ENCODE results near the gene TMEM259.
"Not testable (repeated sequence)": the region's sequence is repeated elsewhere in the genome, so short reads cannot be mapped to it uniquely, and the experiment has no call there.

Gene TMEM259

GRCh38 chr19:1025960-1026782, 5.2 kb upstream of the TMEM259 start, which contains the start of gene CNN2:
Gene CNN2 (plus strand): TSS chr19:1026608. CDS start chr19:1026662, 54 bp downstream.
- peak within 1 kb of the TSS; percentile 73 for H3K9ac ChIP-seq (ENCODE audit: low read length)
- no peaks in the 10 kb centered on the region for H3K27me3 ChIP-seq (ENCODE audit: control insufficient read depth, insufficient read depth, low read length)
- peaks cover 3% of the 10 kb centered on the region for H3K4me1 ChIP-seq (ENCODE audit: control insufficient read depth, insufficient read depth, low read length)
- no peaks in the 10 kb centered on the region for H3K36me3 ChIP-seq (ENCODE audit: control insufficient read depth, insufficient read depth, low read length)
- H3K4me3 ChIP-seq (ENCODE audit: low read length) = peak within 1 kb of the TSS; percentile 90
- peak within 1 kb of the TSS; percentile 99 for H3K27ac ChIP-seq (ENCODE audit: low read depth, low read length)

DNA sequence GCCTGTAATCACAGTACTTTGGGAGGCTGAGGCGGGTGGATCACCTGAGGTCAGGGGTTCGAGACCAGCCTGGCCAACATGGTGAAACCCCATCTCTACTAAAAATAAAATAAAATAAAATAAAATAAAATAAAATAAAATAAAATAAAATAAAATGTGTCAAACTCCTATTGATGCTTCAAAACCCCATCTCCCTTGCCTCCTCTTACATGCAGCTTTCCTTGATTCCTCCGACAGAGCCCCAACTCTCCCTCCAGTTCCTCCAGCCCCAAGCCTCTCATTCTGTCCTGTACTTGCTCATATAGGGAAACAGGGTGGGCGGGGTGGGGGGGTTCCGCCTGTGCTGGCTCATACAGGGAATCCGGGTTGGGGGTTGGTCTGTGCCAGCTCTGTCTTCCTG, 4.2 kb upstream of the TMEM259 start:
- not testable (repeated sequence) for H3K36me3 ChIP-seq (ENCODE audit: control insufficient read depth, insufficient read depth, low read length); H3K9ac ChIP-seq (ENCODE audit: low read length); H3K4me1 ChIP-seq (ENCODE audit: control insufficient read depth, insufficient read depth, low read length); H3K4me3 ChIP-seq (ENCODE audit: low read length); H3K27ac ChIP-seq (ENCODE audit: low read depth, low read length); H3K27me3 ChIP-seq (ENCODE audit: control insufficient read depth, insufficient read depth, low read length)

DNA sequence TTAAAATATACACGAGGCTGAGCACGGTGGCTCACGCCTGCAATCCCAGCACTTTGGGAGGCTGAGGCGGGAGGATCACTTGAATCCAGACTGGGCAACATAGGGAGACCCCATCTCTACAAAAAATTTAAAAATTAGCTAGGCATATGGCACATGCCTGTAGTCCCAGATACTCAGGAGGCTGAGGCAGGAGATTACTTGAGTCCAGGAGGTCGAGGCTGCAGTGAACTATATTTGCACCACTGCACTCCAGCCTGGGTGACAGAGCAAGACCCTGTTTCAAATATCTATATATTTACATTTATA, 2.9 kb upstream of the TMEM259 start:
- H3K4me1 ChIP-seq (ENCODE audit: control insufficient read depth, insufficient read depth, low read length); H3K4me3 ChIP-seq (ENCODE audit: low read length); H3K27me3 ChIP-seq (ENCODE audit: control insufficient read depth, insufficient read depth, low read length); H3K27ac ChIP-seq (ENCODE audit: low read depth, low read length); H3K9ac ChIP-seq (ENCODE audit: low read length); H3K36me3 ChIP-seq (ENCODE audit: control insufficient read depth, insufficient read depth, low read length): not testable (repeated sequence)

- Histone ChIP-seq H3K27ac (ENCODE audit: low read depth, low read length) (peak overlapping the region; percentile 64), H3K4me1 (ENCODE audit: control insufficient read depth, insufficient read depth, low read length) (peaks cover 29% of the 10 kb centered on the region), H3K4me3 (ENCODE audit: low read length) (peak overlapping the region; percentile 77), H3K27me3 (ENCODE audit: control insufficient read depth, insufficient read depth, low read length) (no peaks in the 10 kb centered on the region), H3K36me3 (ENCODE audit: control insufficient read depth, insufficient read depth, low read length) (no peaks in the 10 kb centered on the region), H3K9ac (ENCODE audit: low read length) (peak overlapping the region; percentile 14)
These were observed 699 bp downstream of the TMEM259 start for GRCh38 chr19:1019980-1020867.

DNA sequence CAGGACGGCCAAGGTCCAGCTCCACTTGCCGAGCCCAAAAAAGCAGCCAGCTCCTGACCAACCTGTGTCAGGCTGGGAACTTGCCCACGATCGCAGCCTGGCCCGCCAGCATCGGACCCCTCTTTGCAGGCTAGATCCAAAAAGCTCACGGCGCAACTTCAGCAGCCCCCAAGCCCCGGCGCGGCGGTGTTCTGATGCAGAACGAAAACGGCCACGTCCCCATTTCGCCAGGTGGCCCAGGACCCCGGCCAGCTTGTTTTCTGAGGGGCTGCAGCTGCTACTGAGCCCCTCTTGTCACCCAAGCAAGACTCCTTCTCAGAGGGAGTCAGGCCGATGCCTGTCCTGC, 1.3 kb downstream of the TMEM259 start:
- H3K36me3 ChIP-seq (ENCODE audit: control insufficient read depth, insufficient read depth, low read length) = no peaks in the 10 kb centered on the region
- no peak overlapping the region for H3K27ac ChIP-seq (ENCODE audit: low read depth, low read length)
- H3K4me1 ChIP-seq (ENCODE audit: control insufficient read depth, insufficient read depth, low read length) = peaks cover 29% of the 10 kb centered on the region
- peak overlapping the region; percentile 77 for H3K4me3 ChIP-seq (ENCODE audit: low read length)
- no peaks in the 10 kb centered on the region for H3K27me3 ChIP-seq (ENCODE audit: control insufficient read depth, insufficient read depth, low read length)
- H3K9ac ChIP-seq (ENCODE audit: low read length) = peak overlapping the region; percentile 14

DNA sequence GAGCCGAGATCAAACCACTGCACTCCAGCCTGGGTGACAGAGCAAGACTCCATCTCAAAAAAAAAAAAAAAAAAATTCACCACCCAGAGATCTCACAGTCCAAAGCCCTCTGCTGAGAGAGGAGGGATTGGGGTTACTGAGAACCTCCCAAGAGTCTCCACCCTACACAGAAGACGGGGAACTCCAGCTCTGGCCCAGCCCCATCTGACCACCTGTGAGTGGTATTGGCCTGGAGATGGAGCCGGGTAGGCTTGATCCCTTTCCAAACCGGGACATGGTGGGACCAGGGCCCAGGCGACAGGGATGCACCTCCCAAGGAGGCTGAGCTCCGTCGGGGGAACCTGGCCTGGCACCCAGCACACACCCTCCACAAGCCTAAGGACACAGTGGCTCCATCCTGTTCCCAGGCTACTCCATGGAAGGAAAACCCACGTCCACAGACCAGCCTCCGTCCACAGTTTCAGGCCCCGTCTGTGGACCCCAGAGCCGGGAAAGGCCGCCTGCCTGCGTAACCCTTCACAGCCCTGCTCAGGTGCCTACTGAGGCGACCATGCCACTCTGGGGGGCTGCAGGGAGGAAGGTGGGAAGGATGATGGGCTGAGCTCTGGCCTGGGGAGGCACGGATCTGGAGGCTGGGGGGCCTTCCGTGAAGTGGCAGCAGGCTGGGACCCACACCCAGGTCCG, 1.8 kb downstream of the TMEM259 start:
- Histone ChIP-seq H3K4me3 (ENCODE audit: low read length) (peak overlapping the region; percentile 77), H3K27ac (ENCODE audit: low read depth, low read length) (no peak overlapping the region), H3K9ac (ENCODE audit: low read length) (no peak overlapping the region)

DNA sequence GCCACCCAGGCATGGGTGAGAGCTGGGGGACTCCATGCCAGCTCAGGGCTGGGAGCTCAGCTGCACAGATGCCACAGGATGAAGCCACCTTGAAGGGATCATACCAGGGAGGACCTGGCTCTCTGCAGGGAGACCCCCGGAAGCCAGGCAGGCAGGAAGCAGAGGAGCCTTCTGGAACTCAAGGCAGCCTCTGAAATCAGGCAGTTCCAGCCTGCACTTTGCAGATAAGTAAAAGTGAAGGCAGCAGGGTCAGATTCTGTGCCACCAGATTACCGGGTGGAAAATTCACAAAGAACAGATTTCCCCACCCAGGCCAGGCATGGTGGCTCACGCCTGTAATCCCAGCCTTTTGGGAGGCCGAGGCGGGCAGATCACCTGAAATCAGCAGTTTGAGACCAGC, 2.5 kb downstream of the TMEM259 start:
- Histone ChIP-seq H3K36me3 (ENCODE audit: control insufficient read depth, insufficient read depth, low read length) (peaks cover 3% of the 10 kb centered on the region), H3K27ac (ENCODE audit: low read depth, low read length) (no peak overlapping the region), H3K4me3 (ENCODE audit: low read length) (no peak overlapping the region), H3K9ac (ENCODE audit: low read length) (no peak overlapping the region), H3K4me1 (ENCODE audit: control insufficient read depth, insufficient read depth, low read length) (peaks cover 29% of the 10 kb centered on the region), H3K27me3 (ENCODE audit: control insufficient read depth, insufficient read depth, low read length) (no peaks in the 10 kb centered on the region)

More for the DNA sequence above, 1.8 kb downstream of the TMEM259 start:
- Histone ChIP-seq H3K4me1 (ENCODE audit: control insufficient read depth, insufficient read depth, low read length) (peaks cover 29% of the 10 kb centered on the region), H3K27me3 (ENCODE audit: control insufficient read depth, insufficient read depth, low read length) (no peaks in the 10 kb centered on the region), H3K36me3 (ENCODE audit: control insufficient read depth, insufficient read depth, low read length) (no peaks in the 10 kb centered on the region)

DNA sequence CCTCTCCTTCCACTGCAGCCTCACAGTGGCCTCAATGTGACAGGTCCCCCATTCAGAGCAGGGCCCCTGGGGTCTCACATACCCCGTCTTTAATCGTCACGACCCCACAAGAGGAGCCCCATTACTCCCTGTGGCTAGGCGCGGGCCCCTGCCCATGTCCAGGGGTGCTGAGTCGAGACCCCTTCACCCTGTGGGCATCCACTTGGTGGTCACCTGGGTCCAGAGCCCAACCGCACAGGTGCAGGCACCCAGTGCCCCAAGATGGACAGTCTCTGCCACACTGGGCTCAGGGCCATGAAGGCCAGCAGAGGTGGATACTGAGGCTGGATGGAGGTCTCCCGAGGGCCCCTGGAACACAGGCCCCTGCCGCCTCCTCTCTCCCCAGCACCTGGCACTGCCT, 3.0 kb downstream of the TMEM259 start:
- Histone ChIP-seq H3K4me1 (ENCODE audit: control insufficient read depth, insufficient read depth, low read length) (peaks cover 29% of the 10 kb centered on the region), H3K4me3 (ENCODE audit: low read length) (peak overlapping the region; percentile 44), H3K36me3 (ENCODE audit: control insufficient read depth, insufficient read depth, low read length) (peaks cover 3% of the 10 kb centered on the region), H3K9ac (ENCODE audit: low read length) (no peak overlapping the region), H3K27me3 (ENCODE audit: control insufficient read depth, insufficient read depth, low read length) (no peaks in the 10 kb centered on the region), H3K27ac (ENCODE audit: low read depth, low read length) (no peak overlapping the region)

- Histone ChIP-seq H3K9ac (ENCODE audit: low read length) (no peak overlapping the region), H3K27me3 (ENCODE audit: control insufficient read depth, insufficient read depth, low read length) (no peaks in the 10 kb centered on the region), H3K4me1 (ENCODE audit: control insufficient read depth, insufficient read depth, low read length) (peaks cover 29% of the 10 kb centered on the region), H3K36me3 (ENCODE audit: control insufficient read depth, insufficient read depth, low read length) (peaks cover 3% of the 10 kb centered on the region), H3K4me3 (ENCODE audit: low read length) (peak overlapping the region; percentile 44), H3K27ac (ENCODE audit: low read depth, low read length) (peak overlapping the region; percentile 6)
These were observed 3.6 kb downstream of the TMEM259 start for GRCh38 chr19:1017115-1017905.

- peaks cover 29% of the 10 kb centered on the region for H3K4me1 ChIP-seq (ENCODE audit: control insufficient read depth, insufficient read depth, low read length)
- no peaks in the 10 kb centered on the region for H3K27me3 ChIP-seq (ENCODE audit: control insufficient read depth, insufficient read depth, low read length)
- no peak overlapping the region for H3K9ac ChIP-seq (ENCODE audit: low read length)
- H3K36me3 ChIP-seq (ENCODE audit: control insufficient read depth, insufficient read depth, low read length) = peaks cover 3% of the 10 kb centered on the region
- H3K27ac ChIP-seq (ENCODE audit: low read depth, low read length) = peak overlapping the region; percentile 6
- H3K4me3 ChIP-seq (ENCODE audit: low read length) = peak overlapping the region; percentile 44
These were observed 4.2 kb downstream of the TMEM259 start for GRCh38 chr19:1016647-1017114.

DNA sequence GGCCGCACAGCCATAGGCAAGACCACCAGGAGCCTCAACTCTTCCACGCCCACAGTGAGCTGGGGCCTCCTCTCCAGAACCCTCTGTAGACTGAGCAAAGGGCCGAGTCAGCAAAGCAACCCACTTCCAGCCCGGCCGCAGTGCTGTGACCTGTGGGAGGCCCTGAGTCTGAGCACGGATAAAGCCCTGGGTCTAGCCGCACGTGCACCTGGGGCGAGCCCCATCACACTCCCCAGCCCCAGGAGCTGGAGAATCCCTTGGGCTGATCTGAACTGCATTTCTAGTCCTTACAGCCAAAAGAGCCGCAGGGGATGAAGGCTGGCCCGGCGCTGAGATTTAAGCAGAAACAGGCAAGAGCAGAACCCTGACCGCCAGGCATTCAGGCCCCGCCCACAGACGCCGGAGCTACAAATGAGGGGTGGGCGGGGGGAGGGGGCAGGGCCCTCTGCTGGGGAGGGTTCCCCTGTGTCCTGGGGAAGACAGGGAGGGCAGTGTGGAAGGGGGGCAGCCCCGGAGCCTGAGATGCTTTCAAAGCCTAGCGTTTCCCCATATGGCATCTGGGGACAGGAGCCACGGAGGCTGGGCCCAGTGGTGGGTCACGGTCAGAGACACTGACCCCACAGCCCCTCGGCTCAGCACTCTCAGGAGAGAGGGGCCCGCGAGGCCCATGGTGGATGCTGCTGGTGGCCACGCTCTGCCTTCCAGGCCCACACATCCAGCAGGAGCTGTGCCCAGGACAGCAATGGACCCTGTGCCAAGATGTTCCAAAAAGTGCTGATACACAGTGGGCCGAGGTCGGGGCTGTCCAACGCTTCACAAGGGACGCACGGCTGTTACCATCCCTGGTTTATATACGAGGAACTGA, 4.9 kb downstream of the TMEM259 start:
- Histone ChIP-seq H3K36me3 (ENCODE audit: control insufficient read depth, insufficient read depth, low read length) (peaks cover 3% of the 10 kb centered on the region), H3K4me3 (ENCODE audit: low read length) (peak overlapping the region; percentile 7), H3K27ac (ENCODE audit: low read depth, low read length) (no peak overlapping the region), H3K27me3 (ENCODE audit: control insufficient read depth, insufficient read depth, low read length) (no peaks in the 10 kb centered on the region), H3K9ac (ENCODE audit: low read length) (no peak overlapping the region), H3K4me1 (ENCODE audit: control insufficient read depth, insufficient read depth, low read length) (peaks cover 29% of the 10 kb centered on the region)

Data from rectal smooth muscle tissue (tissue), 1 donor.